Esophagus squamous epithelium (tissue), 5 donors: ENCODE measurements around the gene KLHL36. TPM values are rescaled to one million over a fixed set of nuclear protein-coding genes. Genes with fewer than 3 reads are reported as not detected.

ENCODE experiments used
- DNase-seq: peaks from one replicate; lab custom pipeline; 2025; lab: John Stamatoyannopoulos, UW
- H3K27ac ChIP-seq, 4 donors: fragments of 200-600 bp; sonication (generic); one replicate each; pipeline ENCODE4 v1.5.1; 2016 to 2019; ENCODE audit warnings: mild to moderate bottlenecking in 1 of 4
- H3K27me3 ChIP-seq, 4 donors: fragments of 200-600 bp; sonication (generic); 1 replicate in 3 of 4; 2 replicates in 1 of 4; pipeline versions ENCODE4 v1.5.1 to v1.6.0; 2017 to 2021; ENCODE audit warnings: antibody characterized with exemption in 1 of 4
- H3K36me3 ChIP-seq, 3 donors: fragments of 200-600 bp; sonication (generic); one replicate each; pipeline ENCODE4 v1.5.1; 2016 to 2019
- H3K4me1 ChIP-seq, 3 donors: fragments of 200-600 bp; sonication (generic); one replicate each; pipeline ENCODE4 v1.5.1; 2017 to 2019
- H3K4me3 ChIP-seq, 4 donors: fragments of 200-600 bp; sonication (generic); 1 replicate in 3 of 4; 2 replicates in 1 of 4; pipeline ENCODE4 v1.5.1; 2016 to 2019; ENCODE audit warnings: mild to moderate bottlenecking in 2 of 4, moderate library complexity in 1 of 4
- H3K9me3 ChIP-seq, 3 donors: fragments of 200-600 bp; sonication (generic); one replicate each; pipeline ENCODE4 v1.5.1; 2016 to 2019
- POLR2A ChIP-seq, 4 donors: fragments of 450-650 bp; IDR thresholded peaks; one replicate each; pipeline ENCODE4 v1.6.1; 2017; ENCODE audit warnings: antibody characterized with exemption in 4 of 4, mild to moderate bottlenecking in 4 of 4, moderate library complexity in 3 of 4
- WGBS, 2 donors: methylation state at CpG; one replicate each; pipeline ENCODE4 v1.1.5; 2018; 5-methylcytosine and 5-hydroxymethylcytosine counted together
- intact Hi-C: fragments of 100-400 bp; cut with DNase I; formaldehyde crosslinking; loops from one replicate; pipeline ENCODE4 v1.15.0; 2022
- total RNA-seq, 4 donors: library from RNA; depleted of rRNA; stranded (reverse); fragments of >200 nt; gene quantifications; one replicate each; pipeline ENCODE4 v1.1.0, GENCODE V29; 2016
- TF ChIP-seq, protein P1 (sequence below), 6 experiments: fragments of 450-650 bp in 4 of 6; fragments of 200-600 bp in 2 of 6; sonication (generic) in 2 of 6; IDR thresholded peaks; one replicate each; pipeline ENCODE4 v1.5.1; 2016 to 2019; ENCODE audit warnings: antibody characterized with exemption in 6 of 6, mild to moderate bottlenecking in 4 of 6, moderate library complexity in 4 of 6
- donor health status: DM: yes; HTN: yes; CAD: no.

Gene KLHL36
- total RNA-seq, 4 donors from 2014 or later: 28.7 to 58.6 (median 40.1) TPM

DNA sequence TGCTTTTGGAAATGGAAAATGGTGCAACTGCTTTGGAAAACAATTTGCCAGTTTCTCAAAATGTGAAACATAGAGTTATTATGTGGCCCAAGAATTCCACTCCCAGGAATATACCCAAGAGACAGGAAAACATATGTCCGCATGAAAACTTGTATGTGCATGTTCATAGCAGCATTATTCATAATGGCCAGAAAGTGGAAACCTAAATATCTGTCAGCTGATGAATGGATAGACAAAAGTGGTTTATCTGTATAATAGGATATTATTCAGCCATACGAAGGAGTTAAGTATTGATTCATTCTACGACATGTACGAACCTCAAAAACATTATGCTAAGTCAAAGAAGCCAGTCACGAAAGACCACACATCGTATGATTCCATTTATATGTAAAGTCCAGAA lies 22.8 kb upstream of the KLHL36 start:
- Histone ChIP-seq H3K27ac (no peak overlapping the region), H3K4me1 (peaks cover 0 to 10% (median 0%) of the 10 kb centered on the region in 3 donors), H3K4me3 (no peak overlapping the region), H3K27me3 (no peaks in the 10 kb centered on the region), H3K36me3 (no peaks in the 10 kb centered on the region), H3K9me3 (no peaks in the 10 kb centered on the region)
- DNase-seq: no peak
- intact Hi-C loops: no loop called here
- TF ChIP-seq POLR2A (IDR thresholded peaks at IDR 0.05): no peak
- TF ChIP-seq, protein P1, sequence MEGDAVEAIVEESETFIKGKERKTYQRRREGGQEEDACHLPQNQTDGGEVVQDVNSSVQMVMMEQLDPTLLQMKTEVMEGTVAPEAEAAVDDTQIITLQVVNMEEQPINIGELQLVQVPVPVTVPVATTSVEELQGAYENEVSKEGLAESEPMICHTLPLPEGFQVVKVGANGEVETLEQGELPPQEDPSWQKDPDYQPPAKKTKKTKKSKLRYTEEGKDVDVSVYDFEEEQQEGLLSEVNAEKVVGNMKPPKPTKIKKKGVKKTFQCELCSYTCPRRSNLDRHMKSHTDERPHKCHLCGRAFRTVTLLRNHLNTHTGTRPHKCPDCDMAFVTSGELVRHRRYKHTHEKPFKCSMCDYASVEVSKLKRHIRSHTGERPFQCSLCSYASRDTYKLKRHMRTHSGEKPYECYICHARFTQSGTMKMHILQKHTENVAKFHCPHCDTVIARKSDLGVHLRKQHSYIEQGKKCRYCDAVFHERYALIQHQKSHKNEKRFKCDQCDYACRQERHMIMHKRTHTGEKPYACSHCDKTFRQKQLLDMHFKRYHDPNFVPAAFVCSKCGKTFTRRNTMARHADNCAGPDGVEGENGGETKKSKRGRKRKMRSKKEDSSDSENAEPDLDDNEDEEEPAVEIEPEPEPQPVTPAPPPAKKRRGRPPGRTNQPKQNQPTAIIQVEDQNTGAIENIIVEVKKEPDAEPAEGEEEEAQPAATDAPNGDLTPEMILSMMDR (IDR thresholded peaks at IDR 0.05): no peak
- 51 to 54% methylated on average over 6 of the region's 6 CpGs for WGBS, 2 donors

DNA sequence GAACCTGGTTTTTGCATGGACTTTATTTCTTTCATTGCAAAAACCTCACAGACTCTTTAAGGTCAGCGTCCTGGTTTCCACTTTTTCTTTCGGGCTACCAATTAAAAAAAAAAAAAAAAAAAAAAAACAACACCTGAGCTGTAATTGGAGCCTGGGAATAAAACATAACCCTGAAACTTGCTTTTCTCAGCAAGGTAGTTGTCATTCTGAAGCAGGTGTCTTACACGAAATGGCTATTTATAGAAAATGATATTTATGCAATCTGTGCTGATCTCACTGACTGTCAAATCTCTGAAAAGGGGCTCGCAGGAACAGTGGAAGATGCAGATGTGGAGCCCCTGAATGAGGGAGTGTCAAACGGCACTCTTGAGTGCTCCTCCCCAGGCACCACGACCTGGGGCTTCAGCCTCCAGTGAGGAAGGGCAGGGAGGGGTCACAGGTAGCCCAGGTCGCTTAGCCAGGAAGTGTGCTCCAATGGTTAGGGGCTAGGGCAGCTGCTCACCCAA lies 20.0 kb upstream of the KLHL36 start:
- Histone ChIP-seq H3K4me1 (peaks cover 0 to 5% (median 0%) of the 10 kb centered on the region in 3 donors), H3K9me3 (no peaks in the 10 kb centered on the region), H3K4me3 (no peak overlapping the region), H3K27me3 (no peaks in the 10 kb centered on the region), H3K36me3 (no peaks in the 10 kb centered on the region), H3K27ac (no peak overlapping the region)
- intact Hi-C loops: no loop called here
- DNase-seq: no peak
- TF ChIP-seq, protein P1 (IDR thresholded peaks at IDR 0.05): no peak
- no peak for TF ChIP-seq POLR2A (IDR thresholded peaks at IDR 0.05)
- 59 to 67% methylated on average over 6 to 7 of the region's 7 CpGs for WGBS, 2 donors

DNA sequence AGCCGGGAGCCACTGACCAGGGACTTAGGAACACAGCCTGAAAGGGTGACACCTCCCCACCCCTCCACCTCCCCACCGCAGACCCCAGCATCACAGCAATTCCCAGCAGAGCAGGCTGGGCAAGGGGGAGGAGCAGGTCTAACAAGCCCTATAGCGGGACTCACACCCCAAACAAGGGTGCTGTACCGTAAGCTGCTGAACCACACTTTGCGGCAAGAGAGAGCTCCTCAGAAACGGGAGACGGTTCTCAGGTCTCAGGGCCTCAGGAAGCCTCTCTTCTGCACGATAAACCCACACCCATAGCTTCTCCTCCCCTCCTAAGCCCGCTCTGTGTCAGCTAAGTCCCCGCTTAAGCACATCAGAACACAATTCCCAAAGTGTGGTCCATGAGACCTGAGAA lies 18.7 kb upstream of the KLHL36 start:
- Histone ChIP-seq H3K27me3 (no peaks in the 10 kb centered on the region), H3K4me1 (peaks cover 0 to 8% (median 0%) of the 10 kb centered on the region in 3 donors), H3K27ac (no peak overlapping the region), H3K36me3 (no peaks in the 10 kb centered on the region), H3K9me3 (no peaks in the 10 kb centered on the region), H3K4me3 (no peak overlapping the region)
- WGBS, 2 donors: 84 to 91% methylated on average over 5 to 9 of the region's 10 CpGs
- no peak for DNase-seq
- intact Hi-C loops: no loop called here
- no peak for TF ChIP-seq POLR2A (IDR thresholded peaks at IDR 0.05)
- TF ChIP-seq, protein P1 (IDR thresholded peaks at IDR 0.05): no peak

DNA sequence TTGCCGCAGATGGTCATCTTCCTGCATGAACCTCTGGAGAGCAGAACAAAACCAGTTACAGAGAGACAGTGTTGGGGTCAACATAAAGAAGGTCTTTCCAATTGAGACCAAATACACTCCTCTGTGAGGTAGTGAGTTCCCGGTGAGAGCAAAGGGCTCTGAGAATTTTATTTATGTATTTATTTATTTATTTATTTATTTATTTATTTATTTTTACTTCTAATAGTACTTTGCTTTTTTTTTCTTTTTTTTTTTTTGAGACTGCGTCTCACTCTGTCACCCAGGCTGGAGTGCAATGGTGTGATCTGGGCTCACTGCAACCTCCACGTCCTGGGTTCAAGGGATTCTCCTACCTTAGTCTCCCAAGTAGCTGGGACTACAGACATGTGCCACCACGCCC lies 18.3 kb upstream of the KLHL36 start:
- no peaks in the 10 kb centered on the region for H3K36me3 ChIP-seq
- H3K27ac ChIP-seq: no peak overlapping the region
- 80 to 93% methylated on average over 4 to 5 of the region's 5 CpGs for WGBS, 2 donors
- DNase-seq: no peak
- peaks cover 0 to 8% (median 0%) of the 10 kb centered on the region in 3 donors for H3K4me1 ChIP-seq
- H3K27me3 ChIP-seq: no peaks in the 10 kb centered on the region
- TF ChIP-seq, protein P1 (IDR thresholded peaks at IDR 0.05): no peak
- TF ChIP-seq POLR2A (IDR thresholded peaks at IDR 0.05): no peak
- H3K4me3 ChIP-seq: no peak overlapping the region
- intact Hi-C loops: no loop called here
- H3K9me3 ChIP-seq: no peaks in the 10 kb centered on the region

DNA sequence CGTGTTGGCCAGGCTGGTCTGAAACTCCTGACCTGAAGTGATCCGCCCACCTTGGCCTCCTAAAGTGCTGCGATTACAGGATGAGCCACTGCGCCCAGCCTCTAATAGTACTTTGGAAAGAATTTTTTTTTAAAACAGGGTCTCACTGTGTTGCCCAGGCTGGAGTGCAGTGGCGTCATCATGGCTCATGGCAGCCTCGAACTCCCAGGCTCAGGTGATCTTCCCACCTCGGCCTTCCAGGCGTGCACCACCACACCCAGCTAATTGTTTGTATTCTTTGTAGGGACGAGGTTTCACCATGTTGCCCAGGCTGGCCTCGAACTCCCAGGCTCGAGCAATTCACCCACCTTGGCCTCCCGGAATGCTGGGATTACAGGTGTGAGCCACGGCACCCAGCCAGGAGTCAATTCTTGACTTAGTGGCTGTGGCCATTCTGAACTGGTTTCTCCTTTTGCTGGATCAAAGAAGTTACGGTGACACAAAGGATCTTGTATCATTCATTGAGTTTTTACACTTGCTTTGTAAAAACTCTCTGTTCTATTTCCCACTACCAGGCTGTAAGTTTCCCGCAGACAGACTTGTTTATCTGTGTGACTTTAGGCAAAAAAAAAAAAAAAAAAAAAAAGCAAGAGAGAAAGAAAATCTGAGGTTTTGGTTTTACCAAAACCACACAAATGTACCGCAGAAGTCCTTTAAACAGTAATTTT lies 17.7 kb upstream of the KLHL36 start:
- Histone ChIP-seq H3K36me3 (no peaks in the 10 kb centered on the region), H3K4me3 (no peak overlapping the region), H3K27ac (no peak overlapping the region), H3K27me3 (no peaks in the 10 kb centered on the region), H3K4me1 (peaks cover 0 to 11% (median under 1%) of the 10 kb centered on the region in 3 donors), H3K9me3 (no peaks in the 10 kb centered on the region)
- intact Hi-C loops: no loop called here
- DNase-seq: no peak
- TF ChIP-seq, protein P1 (IDR thresholded peaks at IDR 0.05): no peak
- TF ChIP-seq POLR2A (IDR thresholded peaks at IDR 0.05): no peak
- 83 to 85% methylated on average over 13 to 16 of the region's 16 CpGs for WGBS, 2 donors
